HepG2 (cell line): ENCODE data around the gene RAB14. TPM values are rescaled to one million over a fixed set of nuclear protein-coding genes. Genes with fewer than 3 reads are reported as not detected.

Experiments used
- ATAC-seq: fragments of 200-7000 bp; cut with Tn5 transposase; 3 replicates; pipeline ENCODE4 v1.9.1; 2020; ENCODE audit warnings: mild to moderate bottlenecking, moderate library complexity
- BruUV-seq: library from RNA; stranded (reverse); fragments of 400-500 nt; replicated peaks from 2 replicates; lab custom pipeline; 2021; lab: Mats Ljungman, UMichigan
- CTCF ChIA-PET: fragments of 300-600 bp; formaldehyde crosslinking; extraction: SDS; loops from one replicate; lab custom pipeline; 2021; ENCODE audit warnings: low total read pairs, inconsistent platforms, low intra/inter-chr PET ratio; lab: Yijun Ruan, JAX
- POLR2A ChIA-PET: fragments of 350-600 bp; sonication (Branson Sonifier 250); formaldehyde crosslinking; loops from one replicate; lab custom pipeline; 2020; ENCODE audit warnings: antibody characterized with exemption, inconsistent platforms; lab: Yijun Ruan, JAX
- DNase-seq: peaks from one replicate; pipeline ENCODE4 v3.0.0-alpha.2; 2015; ENCODE audit warnings: low spot score
- FAIRE-seq: peaks from 3 replicates; lab custom pipeline; 2011; peaks lifted over from hg19 to GRCh38; lab: Jason Lieb, UNC
- H2AFZ ChIP-seq: one replicate; pipeline ENCODE4 v1.6.1; 2011; ENCODE audit warnings: low read length, inconsistent platforms
- H3K27ac ChIP-seq: fragments of 300-600 bp; 3 replicates; pipeline ENCODE4 v1.8.0; 2011; ENCODE audit warnings: mixed run types, mild to moderate bottlenecking, mixed read lengths, low read length, inconsistent platforms; ENCODE audit not compliant: insufficient read depth; ENCODE audit errors: extremely low read length
- H3K27me3 ChIP-seq, 2 experiments: fragments of 200-600 bp in 1 of 2; 2 replicates in 1 of 2; 3 replicates in 1 of 2; pipeline versions ENCODE4 v1.6.0 to v1.8.0; 2011; ENCODE audit warnings: low read length in 2 of 2, mild to moderate bottlenecking in 2 of 2, moderate library complexity in 2 of 2, inconsistent platforms in 1 of 2; ENCODE audit not compliant: insufficient read depth in 2 of 2, control insufficient read depth in 1 of 2
- H3K36me3 ChIP-seq, 2 experiments: fragments of 200-600 bp in 1 of 2; replicated peaks in 1 of 2; 2 replicates in 1 of 2; 3 replicates in 1 of 2; pipeline versions ENCODE4 v1.5.1 to v1.8.0; 2011; ENCODE audit warnings: low read length in 2 of 2, inconsistent platforms in 1 of 2; ENCODE audit not compliant: insufficient read depth in 2 of 2, control insufficient read depth in 1 of 2
- H3K4me1 ChIP-seq: 2 replicates; pipeline ENCODE4 v1.5.1; 2012; ENCODE audit warnings: low read length, inconsistent platforms; ENCODE audit not compliant: insufficient read depth
- H3K4me2 ChIP-seq: 2 replicates; pipeline ENCODE4 v1.6.0; 2011; ENCODE audit warnings: low read depth, low read length, inconsistent platforms
- H3K4me3 ChIP-seq, 3 experiments: fragments of 200-600 bp in 1 of 3; sonication (generic), shearing (Covaris generic) in 1 of 3; replicated peaks in 1 of 3; 2 replicates each; pipeline ENCODE4 v1.5.1; 2011 to 2016; ENCODE audit warnings: low read length in 3 of 3, inconsistent platforms in 2 of 3, low read depth in 2 of 3, mild to moderate bottlenecking in 2 of 3, control low read depth in 1 of 3, mixed read lengths in 1 of 3; ENCODE audit not compliant: insufficient read depth in 1 of 3
- H3K79me2 ChIP-seq: one replicate; pipeline ENCODE4 v1.6.1; 2011; ENCODE audit warnings: low read length, inconsistent platforms; ENCODE audit not compliant: insufficient read depth
- H3K9ac ChIP-seq: 2 replicates; pipeline ENCODE4 v1.6.0; 2011; ENCODE audit warnings: mild to moderate bottlenecking, low read depth, low read length, inconsistent platforms; ENCODE audit not compliant: insufficient read depth
- H3K9me3 ChIP-seq: 2 replicates; pipeline ENCODE4 v1.5.1; 2012; ENCODE audit warnings: mild to moderate bottlenecking, low read length
- H4K20me1 ChIP-seq: 2 replicates; pipeline ENCODE4 v1.6.0; 2011; ENCODE audit warnings: inconsistent platforms, mild to moderate bottlenecking, low read length, moderate library complexity; ENCODE audit not compliant: insufficient read depth
- ARID5B ChIP-seq: IDR thresholded peaks from 2 replicates; pipeline ENCODE4 v1.4.0; 2020; ENCODE audit warnings: mild to moderate bottlenecking, missing genetic modification reagents
- CBX5 ChIP-seq: sonication (generic); formaldehyde crosslinking; IDR thresholded peaks from 2 replicates; pipeline ENCODE4 v1.4.0; 2020; ENCODE audit warnings: missing genetic modification reagents, borderline replicate concordance
- CHCHD3 ChIP-seq: sonication (generic); formaldehyde crosslinking; IDR thresholded peaks from 2 replicates; pipeline ENCODE4 v1.8.0; 2022; ENCODE audit warnings: mild to moderate bottlenecking, missing genetic modification reagents, moderate library complexity
- ESRRA ChIP-seq: sonication (generic); formaldehyde crosslinking; IDR thresholded peaks from 2 replicates; pipeline ENCODE4 v1.5.1; 2020; ENCODE audit warnings: mild to moderate bottlenecking, low read depth, missing genetic modification reagents
- GMEB2 ChIP-seq: IDR thresholded peaks from 2 replicates; pipeline ENCODE4 v1.6.1; 2016; ENCODE audit warnings: missing biosample characterization, missing genetic modification reagents, low read depth
- KAT8 ChIP-seq: IDR thresholded peaks from 2 replicates; pipeline ENCODE4 v1.6.1; 2016; ENCODE audit warnings: missing genetic modification reagents, missing compliant biosample characterization
- RARA ChIP-seq: IDR thresholded peaks from 2 replicates; pipeline ENCODE4 v1.6.1; 2016; ENCODE audit warnings: missing genetic modification reagents, missing compliant biosample characterization
- SOX5 ChIP-seq: IDR thresholded peaks from 2 replicates; pipeline ENCODE4 v1.6.1; 2016; ENCODE audit warnings: borderline replicate concordance
- SP2 ChIP-seq: sonication (generic); formaldehyde crosslinking; IDR thresholded peaks from 2 replicates; pipeline ENCODE4 v1.5.1; 2020; ENCODE audit warnings: mild to moderate bottlenecking, missing genetic modification reagents
- ZNF468 ChIP-seq: sonication (generic); formaldehyde crosslinking; IDR thresholded peaks from 2 replicates; pipeline ENCODE4 v1.8.0; 2022; ENCODE audit warnings: mild to moderate bottlenecking, moderate library complexity, missing genetic modification reagents
- ZNF530 ChIP-seq: sonication (generic); formaldehyde crosslinking; IDR thresholded peaks from 2 replicates; pipeline ENCODE4 v1.5.0; 2020; ENCODE audit warnings: low read depth, mild to moderate bottlenecking, missing genetic modification reagents
- ZSCAN21 ChIP-seq: sonication (generic); formaldehyde crosslinking; IDR thresholded peaks from 2 replicates; pipeline ENCODE4 v1.8.0; 2022; ENCODE audit warnings: mild to moderate bottlenecking, missing genetic modification reagents, moderate library complexity, borderline replicate concordance
- WGBS: methylation state at CpG from one replicate; pipeline ENCODE4 v1.1.6; 2017; ENCODE audit warnings: low lambda C conversion rate; 5-methylcytosine and 5-hydroxymethylcytosine counted together
- in situ Hi-C: cut with HindIII; loops from 2 replicates; pipeline ENCODE4 v1.10.0; 2017; ENCODE audit warnings: low pct_unique_long_range_greater_than_20kb; ENCODE audit not compliant: extremely low pct_ligation_motif_present
- intact Hi-C: fragments of 100-400 bp; cut with micrococcal nuclease; formaldehyde crosslinking; loops from one replicate; pipeline ENCODE4 v1.10.0; 2022; ENCODE audit not compliant: unreplicated experiment
- polyA plus RNA-seq, 8 experiments: library from polyadenylated mRNA; depleted of rRNA in 3 of 8; stranded (reverse) in 7 of 8; unstranded in 1 of 8; fragments of >200 nt; fragmentation: Illumina TruSeq in 4 of 8; extraction: Trizol in 4 of 8; gene quantifications; 2 replicates each; pipeline versions ENCODE4 v1.2.1 to v1.2.3, GENCODE V29; 2011 to 2016; ENCODE audit warnings: low read depth in 4 of 8, missing spikeins in 1 of 8, mixed read lengths in 1 of 8; ENCODE audit not compliant: insufficient read depth in 1 of 8
- total RNA-seq, 5 experiments: library from RNA; depleted of rRNA; stranded (reverse); fragments of >200 nt; fragmentation: Illumina TruSeq; extraction: Trizol; gene quantifications; 2 replicates each; pipeline ENCODE4 v1.2.3, GENCODE V29; 2016; ENCODE audit warnings: low read depth in 1 of 5

Gene RAB14
- total and polyA plus RNA-seq, 2 of the 13 experiments (the other 11 are each of a cell fraction or from before 2014, with no cell fraction given) = 17.4 to 19.3 TPM

GRCh38 chr9:121189660-121190059 is 12.0 kb downstream of the RAB14 start:
- Histone ChIP-seq H4K20me1 (peaks cover 18% of the 10 kb centered on the region), H3K27me3 (no peaks in the 10 kb centered on the region), H2AFZ (no peak overlapping the region), H3K4me3 (no peak overlapping the region), H3K79me2 (peaks cover 96% of the 10 kb centered on the region), H3K27ac (no peak overlapping the region), H3K9ac (no peak overlapping the region), H3K4me1 (peaks cover 70% of the 10 kb centered on the region), H3K4me2 (no peak overlapping the region), H3K9me3 (no peaks in the 10 kb centered on the region), H3K36me3 (peaks cover 1 to 11% of the 10 kb centered on the region in 2 experiments; a peak in 2 of 5 replicates)
- in situ Hi-C loops = no loop called here
- ChIA-PET CTCF (no interaction called here), POLR2A (no interaction called here)
- no TSS peak for BruUV-seq
- WGBS = 97% methylated on average over 3 of the region's 3 CpGs
- ATAC-seq (no peak), FAIRE-seq (no peak), DNase-seq (no peak)
- intact Hi-C loops = loop anchor here (10.0 kb wide), 1 partner anchor 135 kb away; the partner anchor contains the start of gene C5
- no peak for TF ChIP-seq RARA (CRISPR knock-in tag)
- TF ChIP-seq ZSCAN21 (CRISPR knock-in tag) = no peak
- TF ChIP-seq CBX5 (CRISPR knock-in tag) = no peak
- no peak for TF ChIP-seq KAT8
- no peak for TF ChIP-seq ZNF468
- TF ChIP-seq ESRRA (CRISPR knock-in tag) = no peak
- no peak for TF ChIP-seq ZNF530 (CRISPR knock-in tag)
- no peak for TF ChIP-seq SP2 (CRISPR knock-in tag)
- no peak for TF ChIP-seq SOX5 (CRISPR knock-in tag)
- no peak for TF ChIP-seq CHCHD3 (CRISPR knock-in tag)
- TF ChIP-seq GMEB2 (CRISPR knock-in tag) = no peak
- no peak for TF ChIP-seq ARID5B
